GM18858 (cell line): Measurements from ENCODE around the gene EFCAB10.
A peak's percentile ranks its signal among the peaks of the same experiment; 100 is the strongest.

Experiments used
- ATAC-seq: cut with Tn5 transposase; IDR thresholded peaks from one replicate; pipeline ENCODE4 v1.9.1; 2021; ENCODE audit not compliant: unreplicated experiment

EFCAB10 gene

GRCh38 chr7:105581066-105581811, at the start of gene EFCAB10:
Gene EFCAB10, minus strand, starts transcription at chr7:105581493. Its CDS starts 30 bp downstream, at chr7:105581463.
- ATAC-seq = peak; percentile 62

- ATAC-seq = no peak
Observed at GRCh38 chr7:105625986-105626385, 44.7 kb upstream of the EFCAB10 start.

DNA sequence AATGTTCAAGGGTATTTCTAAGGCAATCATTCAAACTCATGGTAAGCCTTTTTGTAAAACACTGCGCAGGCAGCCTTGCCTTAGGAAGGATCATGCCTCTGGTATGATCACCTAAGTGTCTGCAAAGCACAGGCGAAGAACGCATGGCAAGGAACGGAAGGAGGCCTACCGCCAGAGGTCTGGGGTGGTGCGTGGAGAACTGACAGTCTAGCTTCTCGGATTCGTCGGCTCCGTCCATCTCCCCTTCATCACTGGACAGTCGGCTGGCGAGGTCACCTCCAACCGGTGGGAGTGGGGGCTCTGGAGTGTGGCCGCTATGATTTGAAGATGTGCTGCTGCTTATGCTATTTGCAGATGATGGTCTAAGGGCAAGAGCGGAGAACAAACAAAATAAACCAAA, 42.6 kb upstream of the EFCAB10 start:
- ATAC-seq = no peak

- no peak for ATAC-seq
Observed at GRCh38 chr7:105623378-105623777, 42.1 kb upstream of the EFCAB10 start.

DNA sequence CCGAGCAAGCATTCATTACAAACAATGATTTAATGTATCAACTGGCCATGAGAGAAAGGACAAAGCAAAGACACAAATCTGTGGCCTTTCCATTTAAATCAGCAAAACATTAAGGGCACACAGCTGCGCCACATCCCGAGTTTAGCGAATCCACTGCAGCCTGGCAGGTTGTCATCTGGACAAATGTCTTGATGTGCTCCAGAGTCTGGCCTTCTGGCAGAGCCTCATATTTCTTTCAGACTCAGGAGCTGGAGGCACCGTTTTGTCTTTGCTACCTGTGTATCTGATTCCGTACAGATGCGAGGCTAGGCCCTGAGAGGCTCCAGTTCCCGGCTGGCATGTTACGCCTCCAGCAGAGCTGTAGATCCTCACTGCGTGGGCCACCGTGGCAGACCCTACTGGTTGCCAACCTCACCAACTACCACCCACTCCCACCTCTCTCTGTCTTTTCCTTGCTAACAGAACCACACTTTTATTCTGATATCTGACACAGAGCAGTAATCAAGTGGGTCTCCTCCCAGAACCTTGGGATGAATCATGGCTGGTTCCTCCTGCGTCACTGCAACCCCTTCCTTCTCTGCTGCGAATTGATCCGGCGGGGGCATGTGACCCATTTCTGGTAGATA, 40.9 kb upstream of the EFCAB10 start:
- ATAC-seq = no peak

DNA sequence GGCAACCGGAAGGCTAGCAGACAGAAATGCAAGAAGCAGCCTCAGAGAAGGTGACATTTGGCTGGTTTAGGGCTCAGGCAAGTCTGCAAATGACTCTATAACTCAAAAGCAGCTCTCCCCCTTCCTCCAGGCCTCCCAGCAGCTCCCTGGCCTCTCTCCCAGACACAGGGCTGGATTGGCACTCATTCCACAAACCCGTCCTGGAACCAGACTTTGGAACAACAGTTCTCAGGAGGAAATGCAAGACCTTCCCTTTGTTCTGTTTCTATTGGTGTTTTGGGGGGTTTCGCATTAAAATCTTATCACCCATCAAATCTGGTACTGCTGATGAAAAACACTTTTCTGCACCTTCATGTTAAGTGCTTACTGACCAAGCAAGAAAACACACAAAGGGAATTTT, 40.3 kb upstream of the EFCAB10 start:
- no peak for ATAC-seq

DNA sequence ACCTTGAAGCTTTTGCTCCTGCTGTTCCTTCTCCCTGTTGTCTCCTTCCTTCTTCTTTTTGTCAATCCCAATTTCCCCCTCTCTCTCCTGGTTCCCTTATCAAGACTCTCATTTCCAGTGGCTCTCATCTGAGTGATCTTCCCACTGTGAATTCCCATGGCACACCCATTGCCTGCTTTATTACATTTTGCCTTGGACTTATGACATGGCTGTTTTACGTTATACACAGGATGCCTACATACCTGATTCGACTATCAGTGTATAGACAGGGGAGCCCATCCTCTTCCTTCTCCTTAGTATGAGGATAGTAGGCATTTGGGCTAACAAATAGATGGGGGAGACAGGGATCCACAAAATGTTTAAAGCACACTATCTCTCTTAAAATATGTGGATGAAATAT, 39.9 kb upstream of the EFCAB10 start:
- no peak for ATAC-seq

DNA sequence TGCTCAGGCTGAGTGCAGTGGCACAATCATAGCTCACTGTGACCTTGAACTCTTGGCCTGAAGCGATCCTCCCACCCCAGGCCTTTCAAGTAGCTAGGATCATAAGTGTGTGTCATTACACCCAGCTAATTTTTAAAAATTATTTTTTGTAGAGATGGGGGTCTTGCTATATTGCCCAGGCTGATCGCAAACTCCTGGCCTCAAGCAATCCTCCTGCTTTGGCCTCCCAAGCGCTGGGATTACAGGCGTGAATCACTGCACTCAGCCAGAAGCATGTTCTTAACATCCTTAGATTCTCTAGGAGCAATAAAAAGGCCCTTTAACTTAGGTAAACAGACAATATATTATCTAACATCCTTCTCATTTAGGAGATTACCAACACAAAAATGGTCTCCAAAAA, 38.3 kb upstream of the EFCAB10 start:
- ATAC-seq = no peak

DNA sequence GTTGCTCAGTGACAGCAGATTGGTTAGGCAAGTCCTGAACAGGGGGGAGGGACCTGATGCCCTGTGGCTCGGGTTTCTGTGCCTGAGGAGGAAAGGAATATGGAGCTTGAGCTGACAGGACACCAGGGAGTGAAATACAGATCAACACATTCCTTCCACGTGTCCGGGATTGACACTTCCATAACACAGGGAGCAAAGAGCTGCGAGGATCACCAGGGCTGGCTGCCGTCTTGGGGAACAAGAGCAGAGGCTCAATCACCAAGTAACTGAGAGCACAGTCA, 36.7 kb upstream of the EFCAB10 start:
- ATAC-seq = no peak

GRCh38 chr7:105617280-105618015, 36.2 kb upstream of the EFCAB10 start:
- no peak for ATAC-seq

DNA sequence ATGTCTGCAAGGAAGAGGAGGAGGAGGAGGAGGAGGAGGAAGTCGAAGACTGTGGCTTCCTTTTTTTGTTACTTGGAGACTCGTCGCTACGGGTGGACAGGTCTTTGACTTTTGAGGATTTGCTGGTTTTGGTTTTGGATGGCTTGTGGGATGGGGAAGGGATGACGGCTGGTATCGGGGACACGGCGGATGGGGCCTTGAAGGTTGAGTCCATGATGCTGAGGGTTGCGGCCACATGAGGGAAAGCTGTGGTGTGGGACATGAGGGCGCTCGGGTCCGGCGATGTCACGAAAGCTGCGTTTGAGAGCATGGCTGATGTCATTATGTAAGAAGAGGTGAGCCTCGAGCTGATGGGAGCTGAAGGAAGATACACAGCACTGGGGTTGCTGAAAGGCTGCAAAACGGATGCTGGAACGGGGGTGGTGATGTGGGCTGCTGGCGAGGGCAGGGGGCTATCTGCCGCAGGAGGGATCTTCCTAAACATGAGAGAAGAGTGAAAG, 33.1 kb upstream of the EFCAB10 start:
- no peak for ATAC-seq

DNA sequence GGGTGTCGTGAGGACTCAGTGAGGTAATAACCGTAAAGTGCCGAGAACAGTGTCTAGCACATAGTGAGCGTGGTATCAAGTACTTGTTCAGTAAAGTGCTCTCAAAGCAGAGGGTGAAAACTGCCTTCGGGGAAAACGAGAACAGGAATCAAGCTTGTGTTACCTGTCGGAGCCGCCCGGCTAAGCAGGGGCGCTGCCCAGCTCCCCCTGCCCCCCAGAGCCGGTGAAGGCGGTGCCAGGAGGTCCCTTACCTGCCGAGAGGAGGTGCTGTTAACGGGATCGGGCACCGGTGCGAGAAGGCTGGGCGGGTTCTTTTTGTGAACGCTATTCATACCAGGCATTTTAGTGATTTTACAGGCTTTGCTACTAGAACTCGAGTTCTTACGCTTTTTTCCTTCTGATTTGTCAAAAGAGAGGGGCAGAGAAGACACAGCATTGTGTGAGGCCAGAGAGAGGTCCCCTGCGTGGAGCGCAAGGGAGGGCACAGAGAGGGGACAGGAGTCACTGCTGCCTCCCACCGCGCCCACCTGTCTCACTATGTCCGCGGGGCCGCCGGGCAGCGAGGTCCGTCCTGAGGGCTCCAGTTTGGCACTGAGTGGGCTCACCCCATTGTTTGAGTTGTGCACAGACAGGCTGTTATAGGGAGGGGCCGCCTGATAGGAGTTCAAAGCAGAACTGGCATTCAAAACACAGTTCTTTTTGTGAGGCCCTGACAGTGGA, 32.5 kb upstream of the EFCAB10 start:
- ATAC-seq = no peak

GRCh38 chr7:105612806-105613205, 31.5 kb upstream of the EFCAB10 start:
- no peak for ATAC-seq

DNA sequence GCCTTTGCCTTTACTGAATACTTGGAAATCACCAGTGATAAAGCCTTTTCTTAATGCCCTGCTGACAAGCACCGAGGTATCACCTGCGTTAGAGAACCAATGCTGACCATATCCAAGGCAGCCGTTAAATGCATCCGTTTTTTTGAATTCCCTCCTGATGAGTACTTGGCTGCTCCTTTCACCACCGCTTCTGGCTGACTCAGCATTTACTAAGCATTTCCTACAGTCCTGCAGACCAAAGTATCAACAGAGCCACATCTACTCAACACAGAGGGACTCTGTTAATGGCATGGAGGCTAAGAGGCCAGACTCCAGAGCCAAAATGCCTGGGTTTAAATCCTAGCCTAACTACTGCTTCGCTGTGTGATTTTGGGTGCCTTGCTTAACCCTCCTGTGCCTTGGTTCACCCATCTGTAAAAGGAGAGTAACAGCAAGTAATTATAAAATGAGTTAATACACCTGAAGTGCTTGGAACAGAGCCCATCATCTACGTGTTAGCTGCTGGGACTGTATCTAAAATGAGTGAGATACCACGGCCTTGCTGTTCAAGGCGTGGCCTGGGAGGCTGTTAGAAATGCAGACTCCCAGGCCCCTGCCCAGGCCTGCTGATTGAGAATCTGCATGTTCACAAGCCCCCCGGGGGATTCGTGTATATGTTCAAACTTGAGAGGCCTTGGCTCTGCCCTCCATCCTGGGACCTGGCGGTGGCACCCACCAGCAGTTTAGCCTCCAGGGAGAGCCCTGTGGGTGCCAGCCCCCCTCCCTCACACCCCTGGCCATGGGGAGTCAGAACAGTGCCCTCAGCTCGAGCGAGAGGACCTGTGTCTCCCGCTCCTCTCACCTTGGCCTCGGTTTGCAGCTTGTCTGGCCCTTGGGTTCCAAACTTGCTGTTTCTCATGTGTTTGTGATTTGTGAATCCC, 30.8 kb upstream of the EFCAB10 start:
- ATAC-seq = no peak

GRCh38 chr7:105610165-105610930, 29.1 kb upstream of the EFCAB10 start:
- no peak for ATAC-seq

GRCh38 chr7:105602325-105603305, 21.3 kb upstream of the EFCAB10 start:
- no peak for ATAC-seq

- ATAC-seq = no peak
Observed at GRCh38 chr7:105600720-105601550, 19.6 kb upstream of the EFCAB10 start.

DNA sequence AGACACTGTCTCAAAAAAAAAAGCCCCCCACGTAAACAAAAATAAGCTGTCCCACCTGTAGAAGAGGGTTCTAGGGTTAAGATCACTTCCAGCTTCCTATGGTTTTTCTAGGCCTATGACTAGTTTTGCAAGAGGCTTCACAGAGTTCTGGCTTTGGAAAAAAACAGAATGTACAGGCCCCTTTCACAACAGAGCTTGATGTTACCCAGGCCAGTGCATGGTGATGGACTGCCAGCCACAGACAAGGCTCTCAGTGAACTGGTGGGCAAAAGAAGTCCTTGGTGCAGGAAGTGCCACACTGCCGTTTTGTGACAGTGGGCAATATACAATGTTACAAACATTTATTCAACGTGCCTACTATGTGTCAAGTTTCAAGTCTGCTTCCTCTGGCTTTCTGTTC, 18.3 kb upstream of the EFCAB10 start:
- ATAC-seq = no peak
